Measurements from ENCODE around the gene HIGD1A.

Gene HIGD1A

GRCh38 chr3:42749025-42749752, 55.1 kb downstream of the HIGD1A start:
- DNase-seq (ENCODE audit: low read depth), result no peak
- no peak for TF ChIP-seq CTCF (conservative IDR thresholded peaks at IDR 0.05; ENCODE audit: low read length)
- no peak overlapping the region for H3K4me3 ChIP-seq (ENCODE audit: low read length)

GRCh38 chr3:42747581-42747980, 56.7 kb downstream of the HIGD1A start:
- no peak for TF ChIP-seq CTCF (conservative IDR thresholded peaks at IDR 0.05; ENCODE audit: low read length)
- DNase-seq (ENCODE audit: low read depth), result no peak
- H3K4me3 ChIP-seq (ENCODE audit: low read length), result no peak overlapping the region

DNA sequence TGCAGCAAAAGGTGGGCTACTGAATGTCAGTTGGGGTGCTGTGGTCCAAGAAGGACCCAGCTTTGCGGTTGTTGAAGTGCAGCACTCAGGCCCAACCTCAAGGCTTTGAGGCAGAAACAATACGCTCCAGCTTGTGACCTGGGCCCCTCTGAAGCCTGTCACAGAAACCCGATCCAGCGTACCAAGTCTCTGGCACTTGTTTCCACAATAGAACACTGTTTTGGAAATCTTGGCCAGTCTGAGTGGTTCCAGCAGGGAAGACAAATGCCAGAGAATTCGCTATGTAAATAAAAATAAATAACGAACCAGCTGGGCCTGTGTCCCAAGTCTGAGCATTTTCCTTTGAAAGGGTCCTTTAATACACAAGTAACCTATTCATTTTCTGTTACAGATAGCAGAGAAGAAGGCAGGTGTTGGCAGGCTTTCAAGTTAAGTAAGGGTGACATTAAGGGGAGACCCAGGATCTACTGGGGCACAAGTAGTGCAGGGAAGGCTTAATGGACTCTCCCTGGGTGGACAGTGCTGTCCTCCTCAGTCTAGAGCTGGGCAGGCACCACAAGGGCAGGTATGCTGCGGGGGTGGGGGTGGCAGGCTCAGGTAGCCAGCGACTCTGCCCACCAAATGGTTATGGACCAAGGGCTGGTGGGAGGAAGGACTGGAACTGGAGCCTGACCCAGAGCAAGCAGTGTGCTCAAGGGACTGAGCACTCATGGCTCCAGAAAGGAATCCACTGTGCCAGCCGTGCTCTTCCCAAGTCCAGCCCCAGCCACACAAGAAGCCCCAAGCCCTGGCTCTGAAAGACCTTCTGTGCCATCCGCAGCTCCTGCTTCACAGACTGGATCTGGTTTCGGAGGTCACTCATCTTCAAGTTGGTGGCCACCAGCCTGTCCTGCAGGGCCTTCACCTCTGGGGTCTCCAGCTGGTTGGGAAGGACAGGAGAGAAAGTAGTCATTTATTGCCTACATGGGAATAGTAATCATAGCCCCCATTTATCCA, 57.5 kb downstream of the HIGD1A start:
- no peak for TF ChIP-seq CTCF (conservative IDR thresholded peaks at IDR 0.05; ENCODE audit: low read length)
- DNase-seq (ENCODE audit: low read depth), result peak; percentile 42
- no peak overlapping the region for H3K4me3 ChIP-seq (ENCODE audit: low read length)

GRCh38 chr3:42745776-42746454, 58.4 kb downstream of the HIGD1A start:
- TF ChIP-seq CTCF (conservative IDR thresholded peaks at IDR 0.05; ENCODE audit: low read length), result no peak
- no peak overlapping the region for H3K4me3 ChIP-seq (ENCODE audit: low read length)
- no peak for DNase-seq (ENCODE audit: low read depth)

DNA sequence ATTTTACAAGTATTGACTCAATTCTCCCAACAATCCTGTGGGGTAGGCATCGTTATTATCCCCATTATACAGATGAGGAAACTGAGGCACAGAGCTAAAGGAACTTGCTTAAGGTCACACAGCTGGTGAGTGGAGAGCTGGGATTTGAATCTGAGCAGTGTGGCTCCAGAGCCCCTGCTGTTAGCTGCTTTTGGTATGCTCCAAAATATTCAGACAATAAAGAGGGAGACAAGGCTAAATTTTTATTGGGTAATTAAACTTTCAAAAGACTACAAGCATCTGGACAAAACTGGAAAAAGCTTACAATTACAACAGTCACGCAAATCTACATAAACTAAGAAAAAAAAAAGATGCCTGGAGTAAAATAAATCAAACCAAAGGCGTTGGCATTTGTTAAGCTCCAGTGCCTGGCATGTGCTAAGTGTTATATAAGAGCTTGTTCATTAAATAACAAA, 59.0 kb downstream of the HIGD1A start:
- peak; percentile 31 for DNase-seq (ENCODE audit: low read depth)
- H3K4me3 ChIP-seq (ENCODE audit: low read length), result no peak overlapping the region
- TF ChIP-seq CTCF (conservative IDR thresholded peaks at IDR 0.05; ENCODE audit: low read length), result no peak

- no peak overlapping the region for H3K4me3 ChIP-seq (ENCODE audit: low read length)
- no peak for DNase-seq (ENCODE audit: low read depth)
- TF ChIP-seq CTCF (conservative IDR thresholded peaks at IDR 0.05; ENCODE audit: low read length), result no peak
Observed at GRCh38 chr3:42743204-42743995, 60.9 kb downstream of the HIGD1A start.
